HG02943 (cell line): ENCODE results near the gene CDK13.
A peak's percentile ranks its signal among the peaks of the same experiment; 100 is the strongest.
"Not testable (repeated sequence)": the region's sequence is repeated elsewhere in the genome, so short reads cannot be mapped to it uniquely, and the experiment has no call there.

Experiments used
- ATAC-seq: cut with Tn5 transposase; IDR thresholded peaks from one replicate; pipeline ENCODE4 v1.9.1; 2021; ENCODE audit warnings: mild to moderate bottlenecking, low read depth, moderate library complexity; ENCODE audit not compliant: unreplicated experiment

CDK13 gene

GRCh38 chr7:40095230-40095629, 145.2 kb downstream of the CDK13 start:
- no peak for ATAC-seq

- no peak for ATAC-seq
Observed at GRCh38 chr7:40095695-40096327, 145.8 kb downstream of the CDK13 start.

- no peak for ATAC-seq
Observed at GRCh38 chr7:40097728-40098127, 147.7 kb downstream of the CDK13 start.

- ATAC-seq, result no peak
Observed at GRCh38 chr7:40098810-40099209, 148.8 kb downstream of the CDK13 start.

GRCh38 chr7:40099837-40100236, 149.8 kb downstream of the CDK13 start:
- ATAC-seq, result no peak

GRCh38 chr7:40101201-40101600, 151.1 kb downstream of the CDK13 start:
- no peak for ATAC-seq

GRCh38 chr7:40102897-40103296, 152.8 kb downstream of the CDK13 start:
- ATAC-seq, result no peak

GRCh38 chr7:40105879-40106473, 155.9 kb downstream of the CDK13 start:
- ATAC-seq, result no peak

GRCh38 chr7:40115936-40116335, 165.9 kb downstream of the CDK13 start:
- ATAC-seq, result no peak

- not testable (repeated sequence) for ATAC-seq
Observed at GRCh38 chr7:40117199-40117598, 167.1 kb downstream of the CDK13 start.

- ATAC-seq, result not testable (repeated sequence)
Observed at GRCh38 chr7:40118201-40118600, 168.1 kb downstream of the CDK13 start.

GRCh38 chr7:40120020-40120419, 170.0 kb downstream of the CDK13 start:
- no peak for ATAC-seq

GRCh38 chr7:40122100-40122939, 172.3 kb downstream of the CDK13 start:
- ATAC-seq, result not testable (repeated sequence)

GRCh38 chr7:40122940-40123254, 172.8 kb downstream of the CDK13 start:
- no peak for ATAC-seq

GRCh38 chr7:40133561-40134427, 183.7 kb downstream of the CDK13 start:
- ATAC-seq, result peak; percentile 2

- ATAC-seq, result peak; percentile 89
Observed at GRCh38 chr7:40134428-40135316, 184.6 kb downstream of the CDK13 start, which contains the start of the genes MPLKIP and SUGCT. TSS of gene MPLKIP (minus strand) at chr7:40134622. CDS start at chr7:40134567, 55 bp downstream. TSS of gene SUGCT (plus strand) at chr7:40135005.

- no peak for ATAC-seq
Observed at GRCh38 chr7:40135317-40135610, 185.2 kb downstream of the CDK13 start.

- ATAC-seq, result no peak
Observed at GRCh38 chr7:40137563-40137962, 187.5 kb downstream of the CDK13 start.

- ATAC-seq, result no peak
Observed at GRCh38 chr7:40138973-40139372, 188.9 kb downstream of the CDK13 start.

GRCh38 chr7:40139891-40140290, 189.8 kb downstream of the CDK13 start:
- ATAC-seq, result not testable (repeated sequence)
